Endothelial cell of umbilical vein (primary cell): ENCODE measurements around the gene PCMTD2.

ENCODE experiments used
- CTCF ChIP-seq, 2 donors: IDR thresholded peaks; 1 replicate in 1 of 2; 2 replicates in 1 of 2; pipeline ENCODE4 v1.5.1; 2011; ENCODE audit warnings: low read length in 2 of 2, mild to moderate bottlenecking in 2 of 2, moderate library complexity in 2 of 2, control low read depth in 1 of 2, inconsistent platforms in 1 of 2, low read depth in 1 of 2; ENCODE audit not compliant: insufficient read depth in 1 of 2; ENCODE audit errors: extremely low read depth in 1 of 2
- EZH2 ChIP-seq: IDR thresholded peaks from 2 replicates; pipeline ENCODE4 v1.6.1; 2012; ENCODE audit warnings: borderline replicate concordance, low read depth, mild to moderate bottlenecking, moderate library complexity, low read length, inconsistent platforms; ENCODE audit not compliant: severe bottlenecking
- FOS ChIP-seq: IDR thresholded peaks from 2 replicates; pipeline ENCODE4 v1.6.1; 2011; ENCODE audit warnings: mild to moderate bottlenecking, low read length, moderate library complexity, borderline replicate concordance; ENCODE audit not compliant: insufficient read depth
- GATA2 ChIP-seq: IDR thresholded peaks from 2 replicates; pipeline ENCODE4 v1.7.0; 2011; ENCODE audit warnings: low read depth, mild to moderate bottlenecking, moderate library complexity, mixed read lengths, low read length; ENCODE audit not compliant: insufficient read length, insufficient read depth
- POLR2A ChIP-seq: IDR thresholded peaks from 2 replicates; pipeline ENCODE4 v1.6.1; 2012; ENCODE audit warnings: low read depth, mild to moderate bottlenecking, control low read depth, low read length
- POLR2AphosphoS5 ChIP-seq: IDR thresholded peaks from 2 replicates; pipeline ENCODE4 v1.6.1; 2012; ENCODE audit warnings: low read depth, mild to moderate bottlenecking, control low read depth, low read length, moderate library complexity; ENCODE audit not compliant: insufficient read depth

GRCh38 chr20:64273109-64273508, 17.6 kb downstream of the PCMTD2 start:
- no peak for TF ChIP-seq CTCF (IDR thresholded peaks at IDR 0.05; ENCODE audit: extremely low read depth in 1 of 2, insufficient read depth in 1 of 2, low read depth in 1 of 2, low read length in 2 of 2)
- TF ChIP-seq EZH2: no peak
- TF ChIP-seq POLR2AphosphoS5: no peak
- TF ChIP-seq GATA2: no peak
- no peak for TF ChIP-seq POLR2A
- TF ChIP-seq FOS: no peak
